HCT116 (cell line): Measurements from ENCODE around the gene NHSL2.

Experiments
- CBX3 ChIP-seq: IDR thresholded peaks from 2 replicates; pipeline ENCODE4 v1.6.1; 2012; ENCODE audit warnings: low read depth
- CTCF ChIP-seq, 3 experiments: fragments of 200-600 bp in 1 of 3; sonication (generic) in 1 of 3; IDR thresholded peaks in 2 of 3; conservative IDR thresholded peaks in 1 of 3; 2 replicates each; pipeline ENCODE4 v1.5.1; 2012 to 2017; ENCODE audit warnings: low read depth in 2 of 3, low read length in 2 of 3, antibody characterized with exemption in 1 of 3, borderline replicate concordance in 1 of 3, control low read depth in 1 of 3, mild to moderate bottlenecking in 1 of 3, mixed read lengths in 1 of 3, mixed run types in 1 of 3, moderate library complexity in 1 of 3; ENCODE audit not compliant: insufficient read depth in 1 of 3
- MAX ChIP-seq: IDR thresholded peaks from 2 replicates; pipeline ENCODE4 v1.6.1; 2012
- POLR2A ChIP-seq: IDR thresholded peaks from 2 replicates; pipeline ENCODE4 v1.7.0; 2011; ENCODE audit warnings: borderline replicate concordance; ENCODE audit not compliant: insufficient read depth, insufficient read length; ENCODE audit errors: extremely low read depth
- RAD21 ChIP-seq: IDR thresholded peaks from 2 replicates; pipeline ENCODE4 v1.6.1; 2012; ENCODE audit warnings: low read depth, mild to moderate bottlenecking

DNA sequence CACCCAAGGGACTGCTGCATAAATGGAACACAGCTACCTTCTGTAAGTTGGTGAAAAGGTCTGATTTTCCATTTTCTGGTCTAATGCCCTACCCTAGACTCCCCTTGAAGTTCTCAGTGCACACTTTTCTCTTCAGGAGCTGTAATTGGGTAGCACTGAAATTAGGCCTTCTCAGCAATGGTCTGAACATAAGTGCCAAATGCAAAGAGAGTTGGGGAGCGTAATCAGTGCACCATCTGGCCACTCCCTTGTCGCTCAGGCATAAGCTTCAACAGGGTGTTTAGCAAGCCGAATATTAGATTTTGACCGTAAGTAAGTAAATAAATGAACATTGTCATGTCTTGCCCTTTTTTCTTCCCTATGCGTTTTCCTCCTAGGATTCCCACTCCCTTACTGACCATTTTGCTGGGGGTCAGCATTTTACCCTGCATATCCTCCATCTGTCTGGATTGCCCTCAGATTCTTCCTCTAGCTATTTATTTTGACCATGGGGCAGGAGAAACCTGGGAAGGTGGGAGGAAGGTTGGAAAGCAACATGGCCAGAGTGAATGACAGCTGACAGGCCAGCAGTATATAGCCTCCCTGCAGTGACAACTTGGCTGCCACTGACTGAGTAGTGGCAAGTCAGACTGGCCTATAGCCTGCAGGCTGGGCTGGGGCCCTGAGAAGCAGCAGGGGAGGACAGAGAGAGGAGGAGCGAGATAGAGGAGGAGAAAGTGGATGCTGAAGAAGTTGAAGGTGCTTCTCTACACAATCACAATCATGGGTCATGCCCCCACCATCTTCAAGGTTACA, 2.7 kb downstream of the NHSL2 start:
- no peak for TF ChIP-seq CTCF (IDR thresholded peaks at IDR 0.05 in 2 of 3, conservative IDR thresholded peaks at IDR 0.05 in 1 of 3; ENCODE audit: borderline replicate concordance in 1 of 3, insufficient read depth in 1 of 3, low read depth in 2 of 3, low read length in 2 of 3)
- TF ChIP-seq RAD21 = no peak
- TF ChIP-seq CBX3 = no peak
- no peak for TF ChIP-seq POLR2A
- no peak for TF ChIP-seq MAX
